ENCODE results near the gene RETREG2. TPM values are rescaled to one million over a fixed set of nuclear protein-coding genes. Genes with fewer than 3 reads are reported as not detected.
A peak's percentile ranks its signal among the peaks of the same experiment; 100 is the strongest.

RETREG2 gene
- total and polyA plus RNA-seq, 2 of the 4 experiments (the other 2 are of a cell fraction), result 45.2 to 51.1 TPM

- no peak overlapping the region for H2AK9ac ChIP-seq (replicated peaks; ENCODE audit: low read depth, low read length, poor library complexity)
- WGBS, 2 experiments (ENCODE audit: extremely low coverage in 2 of 2, insufficient read length in 1 of 2), result no CpG with 5 or more reads among the region's 6 CpGs
- H2BK120ac ChIP-seq (ENCODE audit: low read depth, low read length), result no peak overlapping the region
- intact Hi-C loops (cut with micrococcal nuclease), result no loop called here
- ChIA-PET CTCF (no interaction called here), POLR2A (ENCODE audit: unreplicated experiment) (no interaction called here)
- H3K4ac ChIP-seq (ENCODE audit: low read depth, low read length), result no peak overlapping the region
- no peak overlapping the region for H3K4me2 ChIP-seq (ENCODE audit: low read depth, low read length)
- H4K20me1 ChIP-seq (ENCODE audit: insufficient read depth, low read length), result peaks cover 7% of the 10 kb centered on the region; the same call in 1 of the 2 replicates
- H3K18ac ChIP-seq (ENCODE audit: low read depth, low read length), result no peak overlapping the region
- H3K4me1 ChIP-seq (ENCODE audit: control insufficient read depth, insufficient read depth, low read length), result peaks cover 3% of the 10 kb centered on the region; the same call in 1 of the 2 replicates
- DNase-seq, result no peak
- H3K9me3 ChIP-seq (ENCODE audit: control insufficient read depth, insufficient read depth, low read length), result no peaks in the 10 kb centered on the region
- H3K27ac ChIP-seq (ENCODE audit: insufficient read depth, low read length), result no peak overlapping the region
- dilution Hi-C loops (cut with HindIII; ENCODE audit: low sequenced_read_pairs, unreplicated experiment), result no loop called here
- H2BK5ac ChIP-seq (ENCODE audit: low read depth, low read length, poor library complexity, severe bottlenecking), result no peak overlapping the region
- H3K14ac ChIP-seq (replicated peaks; ENCODE audit: low read depth, low read length), result no peak overlapping the region
- H4K8ac ChIP-seq (ENCODE audit: low read depth in 2 of 2, low read length in 2 of 2), result no peak overlapping the region
- H4K5ac ChIP-seq (ENCODE audit: low read depth, low read length), result no peak overlapping the region
- no peak overlapping the region for H3K56ac ChIP-seq (ENCODE audit: extremely low read depth, insufficient read depth, low read length)
- H3K23ac ChIP-seq (ENCODE audit: low read depth, low read length), result no peak overlapping the region
- H3K36me3 ChIP-seq (ENCODE audit: control insufficient read depth, insufficient read depth, low read length), result peaks cover 9% of the 10 kb centered on the region; the same call in 1 of the 2 replicates
- H2BK15ac ChIP-seq (ENCODE audit: low read depth, low read length), result no peak overlapping the region
- peak overlapping the region; percentile 11 for H2AFZ ChIP-seq (replicated peaks; ENCODE audit: low read length, poor library complexity)
- H3K4me3 ChIP-seq (ENCODE audit: insufficient read depth, low read depth, low read length), result no peak overlapping the region
- no peaks in the 10 kb centered on the region for H3K27me3 ChIP-seq (ENCODE audit: control insufficient read depth, insufficient read depth, low read length)
- BruUV-seq (replicated peaks), result no TSS peak
- no peak overlapping the region for H2AK5ac ChIP-seq (ENCODE audit: low read depth, low read length)
- H3K79me1 ChIP-seq (ENCODE audit: low read depth in 1 of 2, low read length in 2 of 2), result no peaks in the 10 kb centered on the region
- no peak overlapping the region for H4K91ac ChIP-seq (ENCODE audit: insufficient read depth, low read depth, low read length)
- no peak for ATAC-seq (ENCODE audit: low read depth)
- H2BK20ac ChIP-seq (ENCODE audit: low read depth, low read length), result no peak overlapping the region
- H3K9me1 ChIP-seq (ENCODE audit: insufficient read depth, low read length), result 0 out of 2 replicates have a peak, but pooled peaks cover 4% of the 10 kb centered on the region
- no peak overlapping the region for H3K9ac ChIP-seq (ENCODE audit: low read depth, low read length)
- TF ChIP-seq MXI1 (IDR thresholded peaks at IDR 0.05; ENCODE audit: borderline replicate concordance, low read depth, low read length) (no peak), MAZ (IDR thresholded peaks at IDR 0.05; ENCODE audit: borderline replicate concordance, low read depth, low read length) (no peak), FOS (IDR thresholded peaks at IDR 0.05; ENCODE audit: low read depth, low read length) (no peak), MAFK (IDR thresholded peaks at IDR 0.05; ENCODE audit: low read depth, low read length) (no peak), RAD21 (IDR thresholded peaks at IDR 0.05; ENCODE audit: low read length) (no peak), CEBPB (IDR thresholded peaks at IDR 0.05; ENCODE audit: low read depth, low read length) (no peak), CHD1 (IDR thresholded peaks at IDR 0.05; ENCODE audit: low read depth, low read length) (no peak)
- in situ Hi-C loops (cut with MboI; ENCODE audit: low sequenced_read_pairs), result no loop called here
Observed at GRCh38 chr2:219168526-219168925, 9.5 kb upstream of the RETREG2 start.

All from IMR-90 (cell line).